OCI-LY7 (cell line): Measurements from ENCODE around the gene PTPRT. TPM values are rescaled to one million over a fixed set of nuclear protein-coding genes. Genes with fewer than 3 reads are reported as not detected.

Experiments used
- BruUV-seq: library from RNA; stranded (reverse); fragments of 400-500 nt; replicated peaks from 2 replicates; lab custom pipeline; 2021; lab: Mats Ljungman, UMichigan
- CTCF ChIA-PET: fragments of 300-600 bp; sonication (Branson Sonifier 250); formaldehyde crosslinking; loops from one replicate; lab custom pipeline; 2022; ENCODE audit warnings: antibody characterized with exemption; ENCODE audit not compliant: unreplicated experiment; lab: Charles Lee
- POLR2A ChIA-PET: fragments of 300-600 bp; sonication (Branson Sonifier 250); formaldehyde crosslinking; loops from one replicate; lab custom pipeline; 2022; ENCODE audit warnings: antibody characterized with exemption; lab: Charles Lee
- DNase-seq: peaks from one replicate; pipeline ENCODE4 v3.0.0-alpha.2; 2015; ENCODE audit warnings: low spot score
- H2AFZ ChIP-seq: fragments of 200-600 bp; sonication (generic), shearing (Covaris generic); 2 replicates; pipeline ENCODE4 v1.6.1; 2014; ENCODE audit warnings: mild to moderate bottlenecking, antibody characterized with exemption, low read length, moderate library complexity
- H3K27ac ChIP-seq: fragments of 200-600 bp; sonication (generic); 2 replicates; pipeline ENCODE4 v1.5.1; 2014; ENCODE audit warnings: mixed run types, low read depth, mild to moderate bottlenecking, moderate library complexity, low read length, inconsistent platforms; ENCODE audit not compliant: poor library complexity, severe bottlenecking
- H3K36me3 ChIP-seq: fragments of 200-600 bp; sonication (generic); 2 replicates; pipeline ENCODE4 v1.6.1; 2014; ENCODE audit warnings: mild to moderate bottlenecking, antibody characterized with exemption, low read length, moderate library complexity, mixed read lengths; ENCODE audit not compliant: insufficient read depth
- H3K4me1 ChIP-seq: fragments of 200-600 bp; sonication (generic); 2 replicates; pipeline ENCODE4 v1.5.1; 2014; ENCODE audit warnings: mild to moderate bottlenecking, low read length; ENCODE audit not compliant: insufficient read depth, poor library complexity, severe bottlenecking
- H3K4me2 ChIP-seq: fragments of 200-600 bp; sonication (generic); 2 replicates; pipeline ENCODE4 v1.6.1; 2014; ENCODE audit warnings: mild to moderate bottlenecking, low read length
- H3K4me3 ChIP-seq: fragments of 200-600 bp; sonication (generic); 2 replicates; pipeline ENCODE4 v1.5.1; 2014; ENCODE audit warnings: mild to moderate bottlenecking, low read depth, low read length; ENCODE audit not compliant: poor library complexity, severe bottlenecking
- H3K79me2 ChIP-seq: fragments of 200-600 bp; sonication (generic); 2 replicates; pipeline ENCODE4 v1.6.1; 2016; ENCODE audit warnings: low read depth, mild to moderate bottlenecking, low read length, moderate library complexity, mixed read lengths; ENCODE audit not compliant: insufficient read depth
- H3K9me2 ChIP-seq: fragments of 200-600 bp; sonication (generic); 2 replicates; pipeline ENCODE4 v1.6.1; 2016; ENCODE audit warnings: mild to moderate bottlenecking, low read length, mixed read lengths; ENCODE audit not compliant: insufficient read depth
- H3K9me3 ChIP-seq: fragments of 200-600 bp; sonication (generic); 2 replicates; pipeline ENCODE4 v1.6.1; 2014; ENCODE audit warnings: mild to moderate bottlenecking, mixed run types, low read length, mixed read lengths
- H4K20me1 ChIP-seq: fragments of 200-600 bp; sonication (generic); 2 replicates; pipeline ENCODE4 v1.6.1; 2014; ENCODE audit warnings: mild to moderate bottlenecking, antibody characterized with exemption, low read length, moderate library complexity, mixed read lengths; ENCODE audit not compliant: insufficient read depth
- EZH2phosphoT487 ChIP-seq: fragments of 200-600 bp; sonication (generic); IDR thresholded peaks from 2 replicates; pipeline ENCODE4 v1.6.1; 2018; ENCODE audit warnings: low read depth, borderline replicate concordance, mild to moderate bottlenecking, mixed run types, antibody characterized with exemption, low read length, moderate library complexity, mixed read lengths
- intact Hi-C: fragments of 100-400 bp; cut with micrococcal nuclease; formaldehyde crosslinking; loops from one replicate; pipeline ENCODE4 v1.10.0; 2022; ENCODE audit not compliant: unreplicated experiment
- total RNA-seq, 2 experiments: library from RNA; depleted of rRNA in 1 of 2; stranded (reverse); fragments of >200 nt in 1 of 2; shearing (Covaris generic) in 1 of 2; gene quantifications; 2 replicates each; pipeline ENCODE4 v1.2.3, GENCODE V29; 2014 to 2022
- TF ChIP-seq, protein P1 (sequence below): fragments of 200-600 bp; sonication (generic); conservative IDR thresholded peaks from 2 replicates; pipeline ENCODE4 v1.5.1; 2014; ENCODE audit warnings: mild to moderate bottlenecking, antibody characterized with exemption, low read length, moderate library complexity, mixed read lengths

PTPRT gene
- total RNA-seq, 2 experiments from 2014 or later: not detected

GRCh38 chr20:43187476-43188233, 2.1 kb downstream of the PTPRT start:
- intact Hi-C loops: loop anchor here (5.0 kb wide), 2 partner anchors 1230 to 1450 kb away; no protein-coding TSS in a partner anchor
- CTCF ChIA-PET: no interaction called here
- H3K4me3 ChIP-seq: no peak overlapping the region

DNA sequence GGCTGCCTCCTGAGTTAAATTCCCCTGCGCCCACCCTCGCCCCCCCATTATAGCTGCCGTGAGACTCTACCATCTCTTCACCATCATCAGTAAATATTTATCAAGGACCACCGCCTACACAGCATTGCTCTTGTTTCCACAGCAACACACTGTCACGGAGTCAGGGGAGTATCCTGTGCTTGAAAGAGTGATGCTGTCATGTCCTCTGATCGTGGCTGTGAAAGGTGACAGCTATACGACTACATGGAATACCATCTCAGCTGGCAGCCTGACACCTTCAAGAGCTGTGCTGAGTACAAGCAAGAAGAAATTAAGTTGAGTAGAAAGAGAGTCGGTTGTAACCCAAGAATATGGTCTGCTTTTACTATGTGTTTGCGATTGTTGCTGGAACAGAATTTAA, 3.4 kb downstream of the PTPRT start:
- H3K9me2 ChIP-seq: no peaks in the 10 kb centered on the region
- no peaks in the 10 kb centered on the region for H3K79me2 ChIP-seq
- H3K36me3 ChIP-seq: no peaks in the 10 kb centered on the region
- H3K27ac ChIP-seq: no peak overlapping the region
- no peaks in the 10 kb centered on the region for H3K9me3 ChIP-seq
- H4K20me1 ChIP-seq: no peaks in the 10 kb centered on the region
- CTCF ChIA-PET: no interaction called here
- no peaks in the 10 kb centered on the region for H3K4me1 ChIP-seq
- H3K4me3 ChIP-seq: no peak overlapping the region
- no TSS peak for BruUV-seq
- intact Hi-C loops: loop anchor here (5.0 kb wide), 2 partner anchors 1229 to 1449 kb away; no protein-coding TSS in a partner anchor
- H2AFZ ChIP-seq: no peak overlapping the region
- H3K4me2 ChIP-seq: no peak overlapping the region
- POLR2A ChIA-PET: no interaction called here
- TF ChIP-seq, protein P1, sequence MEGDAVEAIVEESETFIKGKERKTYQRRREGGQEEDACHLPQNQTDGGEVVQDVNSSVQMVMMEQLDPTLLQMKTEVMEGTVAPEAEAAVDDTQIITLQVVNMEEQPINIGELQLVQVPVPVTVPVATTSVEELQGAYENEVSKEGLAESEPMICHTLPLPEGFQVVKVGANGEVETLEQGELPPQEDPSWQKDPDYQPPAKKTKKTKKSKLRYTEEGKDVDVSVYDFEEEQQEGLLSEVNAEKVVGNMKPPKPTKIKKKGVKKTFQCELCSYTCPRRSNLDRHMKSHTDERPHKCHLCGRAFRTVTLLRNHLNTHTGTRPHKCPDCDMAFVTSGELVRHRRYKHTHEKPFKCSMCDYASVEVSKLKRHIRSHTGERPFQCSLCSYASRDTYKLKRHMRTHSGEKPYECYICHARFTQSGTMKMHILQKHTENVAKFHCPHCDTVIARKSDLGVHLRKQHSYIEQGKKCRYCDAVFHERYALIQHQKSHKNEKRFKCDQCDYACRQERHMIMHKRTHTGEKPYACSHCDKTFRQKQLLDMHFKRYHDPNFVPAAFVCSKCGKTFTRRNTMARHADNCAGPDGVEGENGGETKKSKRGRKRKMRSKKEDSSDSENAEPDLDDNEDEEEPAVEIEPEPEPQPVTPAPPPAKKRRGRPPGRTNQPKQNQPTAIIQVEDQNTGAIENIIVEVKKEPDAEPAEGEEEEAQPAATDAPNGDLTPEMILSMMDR: no peak
- no peak for TF ChIP-seq EZH2phosphoT487
- no peak for DNase-seq

More at GRCh38 chr20:43187476-43188233, 2.1 kb downstream of the PTPRT start:
- Histone ChIP-seq H3K9me2 (no peaks in the 10 kb centered on the region), H4K20me1 (no peaks in the 10 kb centered on the region), H3K4me1 (no peaks in the 10 kb centered on the region), H3K9me3 (no peaks in the 10 kb centered on the region), H3K36me3 (no peaks in the 10 kb centered on the region), H3K27ac (no peak overlapping the region), H3K79me2 (no peaks in the 10 kb centered on the region), H3K4me2 (no peak overlapping the region), H2AFZ (no peak overlapping the region)
- no TSS peak for BruUV-seq
- no peak for TF ChIP-seq EZH2phosphoT487
- TF ChIP-seq, protein P1: peak; percentile 97
- DNase-seq: peak; percentile 49
- POLR2A ChIA-PET: no interaction called here

GRCh38 chr20:43185901-43186300, 3.8 kb downstream of the PTPRT start:
- POLR2A ChIA-PET: no interaction called here
- H3K9me3 ChIP-seq: no peaks in the 10 kb centered on the region
- CTCF ChIA-PET: no interaction called here
- H4K20me1 ChIP-seq: no peaks in the 10 kb centered on the region
- no peak for DNase-seq
- no peak overlapping the region for H2AFZ ChIP-seq
- H3K4me2 ChIP-seq: no peak overlapping the region
- no peak overlapping the region for H3K27ac ChIP-seq
- no peaks in the 10 kb centered on the region for H3K79me2 ChIP-seq
- H3K4me3 ChIP-seq: no peak overlapping the region
- H3K9me2 ChIP-seq: no peaks in the 10 kb centered on the region
- H3K36me3 ChIP-seq: no peaks in the 10 kb centered on the region
- H3K4me1 ChIP-seq: no peaks in the 10 kb centered on the region
- BruUV-seq: no TSS peak
- TF ChIP-seq EZH2phosphoT487: no peak
- TF ChIP-seq, protein P1: no peak
- intact Hi-C loops: loop anchor here (5.0 kb wide), 2 partner anchors 1229 to 1449 kb away; no protein-coding TSS in a partner anchor
